Uterus (tissue), 4 donors: ENCODE measurements around the gene PBX1. TPM values are rescaled to one million over a fixed set of nuclear protein-coding genes. Genes with fewer than 3 reads are reported as not detected.

Experiments
- DNase-seq, 2 donors: peaks; one replicate each; pipeline ENCODE4 v3.0.0-alpha.2; 2019 to 2020
- H3K27ac ChIP-seq, 2 donors: fragments of 200-600 bp; sonication (generic); 1 replicate in 1 of 2; 2 replicates in 1 of 2; pipeline ENCODE4 v1.5.1; 2016 to 2018
- H3K27me3 ChIP-seq, 2 donors: fragments of 200-600 bp; sonication (generic); one replicate each; pipeline ENCODE4 v1.5.1; 2018 to 2019; ENCODE audit warnings: control low read depth in 1 of 2
- H3K36me3 ChIP-seq, 2 donors: fragments of 200-600 bp; sonication (generic); one replicate each; pipeline ENCODE4 v1.5.1; 2019; ENCODE audit warnings: control low read depth in 1 of 2
- H3K4me1 ChIP-seq, 2 donors: fragments of 200-600 bp; sonication (generic); one replicate each; pipeline ENCODE4 v1.5.1; 2018 to 2019; ENCODE audit warnings: control low read depth in 1 of 2
- H3K4me3 ChIP-seq, 2 donors: fragments of 200-600 bp; sonication (generic); 1 replicate in 1 of 2; 2 replicates in 1 of 2; pipeline ENCODE4 v1.5.1; 2018 to 2019; ENCODE audit warnings: mild to moderate bottlenecking in 1 of 2
- H3K9me3 ChIP-seq, 2 donors: fragments of 200-600 bp; sonication (generic); one replicate each; pipeline ENCODE4 v1.5.1; 2019; ENCODE audit warnings: control low read depth in 1 of 2
- CTCF ChIP-seq, 4 experiments: fragments of 200-600 bp in 2 of 4; fragments of 450-650 bp in 2 of 4; sonication (generic) in 2 of 4; IDR thresholded peaks; one replicate each; pipeline ENCODE4 v1.5.1; 2016 to 2019; ENCODE audit warnings: antibody characterized with exemption in 4 of 4, mild to moderate bottlenecking in 2 of 4, moderate library complexity in 1 of 4
- POLR2A ChIP-seq, 2 donors: fragments of 450-650 bp; IDR thresholded peaks; one replicate each; pipeline ENCODE4 v1.6.1; 2016; ENCODE audit warnings: antibody characterized with exemption in 2 of 2, mild to moderate bottlenecking in 1 of 2, moderate library complexity in 1 of 2
- intact Hi-C: fragments of 100-400 bp; cut with DNase I; formaldehyde crosslinking; loops from one replicate; pipeline ENCODE4 v1.15.1; 2023; ENCODE audit warnings: low total_unique reads
- total RNA-seq, 4 donors: library from RNA; depleted of rRNA in 3 of 4; stranded (reverse); fragments of >200 nt in 3 of 4; gene quantifications; one replicate each; pipeline versions ENCODE4 v1.1.0 to v1.2.4, GENCODE V29; 2014 to 2023
- donor health status: DM: yes; HTN: yes; CAD: no.

Gene PBX1
- total RNA-seq, 4 donors from 2014 or later, result 122 to 831 (median 207) TPM

GRCh38 chr1:164700683-164701082 is 141.7 kb downstream of the PBX1 start:
- H3K27ac ChIP-seq, result peak overlapping the region; percentile 85 to 92
- no peaks in the 10 kb centered on the region for H3K36me3 ChIP-seq
- intact Hi-C loops, result no loop called here
- no peak overlapping the region for H3K4me3 ChIP-seq
- DNase-seq, result no peak
- TF ChIP-seq POLR2A (IDR thresholded peaks at IDR 0.05) (no peak), CTCF (IDR thresholded peaks at IDR 0.05) (no peak)
- no peaks in the 10 kb centered on the region for H3K27me3 ChIP-seq
- peaks cover 0 to 31% of the 10 kb centered on the region in 2 donors for H3K4me1 ChIP-seq
- no peaks in the 10 kb centered on the region for H3K9me3 ChIP-seq

GRCh38 chr1:164701189-164701761 is 142.3 kb downstream of the PBX1 start:
- no peaks in the 10 kb centered on the region for H3K36me3 ChIP-seq
- H3K27me3 ChIP-seq, result no peaks in the 10 kb centered on the region
- H3K4me1 ChIP-seq, result peaks cover 4 to 30% of the 10 kb centered on the region in 2 donors
- H3K9me3 ChIP-seq, result no peaks in the 10 kb centered on the region
- H3K4me3 ChIP-seq, result no peak overlapping the region
- H3K27ac ChIP-seq, result peak overlapping the region; percentile 85 to 92
- DNase-seq, result no peak
- intact Hi-C loops, result no loop called here
- TF ChIP-seq POLR2A (IDR thresholded peaks at IDR 0.05), result no peak
- no peak for TF ChIP-seq CTCF (IDR thresholded peaks at IDR 0.05)

GRCh38 chr1:164702216-164702615 is 143.2 kb downstream of the PBX1 start:
- DNase-seq, result no peak
- H3K4me3 ChIP-seq, result no peak overlapping the region
- no peaks in the 10 kb centered on the region for H3K9me3 ChIP-seq
- TF ChIP-seq POLR2A (IDR thresholded peaks at IDR 0.05) (no peak), CTCF (IDR thresholded peaks at IDR 0.05) (no peak)
- intact Hi-C loops, result no loop called here
- peaks cover 6 to 20% of the 10 kb centered on the region in 2 donors for H3K4me1 ChIP-seq
- H3K36me3 ChIP-seq, result no peaks in the 10 kb centered on the region
- H3K27ac ChIP-seq, result peak overlapping the region; percentile 85 to 92
- H3K27me3 ChIP-seq, result no peaks in the 10 kb centered on the region

- TF ChIP-seq CTCF (IDR thresholded peaks at IDR 0.05) (no peak), POLR2A (IDR thresholded peaks at IDR 0.05) (no peak)
- Histone ChIP-seq H3K4me3 (no peak overlapping the region), H3K9me3 (no peaks in the 10 kb centered on the region), H3K27me3 (no peaks in the 10 kb centered on the region), H3K36me3 (no peaks in the 10 kb centered on the region), H3K27ac (peak overlapping the region; percentile 85 to 92), H3K4me1 (peaks cover 8 to 20% of the 10 kb centered on the region in 2 donors)
- intact Hi-C loops, result no loop called here
- DNase-seq, result no peak
Observed at GRCh38 chr1:164702664-164703063, 143.7 kb downstream of the PBX1 start.

GRCh38 chr1:164703463-164703862 is 144.5 kb downstream of the PBX1 start:
- H3K27me3 ChIP-seq, result no peaks in the 10 kb centered on the region
- peak overlapping the region; percentile 85 to 92 for H3K27ac ChIP-seq
- H3K36me3 ChIP-seq, result no peaks in the 10 kb centered on the region
- TF ChIP-seq POLR2A (IDR thresholded peaks at IDR 0.05), result no peak
- TF ChIP-seq CTCF (IDR thresholded peaks at IDR 0.05), result no peak
- peak; percentile 78 to 81 for DNase-seq
- H3K4me1 ChIP-seq, result peaks cover 13 to 20% of the 10 kb centered on the region in 2 donors
- no peaks in the 10 kb centered on the region for H3K9me3 ChIP-seq
- intact Hi-C loops, result no loop called here
- no peak overlapping the region for H3K4me3 ChIP-seq
